Fibroblast of lung (primary cell): ENCODE results near the gene WIPF2.

Experiments
- EZH2 ChIP-seq: IDR thresholded peaks from 2 replicates; pipeline ENCODE4 v1.5.1; 2012; ENCODE audit warnings: low read length, control low read depth, mild to moderate bottlenecking; ENCODE audit errors: missing control alignments
- TF ChIP-seq, protein P1 (sequence below), 2 donors: IDR thresholded peaks in 1 of 2; conservative IDR thresholded peaks in 1 of 2; 1 replicate in 1 of 2; 2 replicates in 1 of 2; pipeline ENCODE4 v1.5.1; 2011 to 2012; ENCODE audit warnings: low read length in 2 of 2, control low read depth in 1 of 2, inconsistent platforms in 1 of 2, low read depth in 1 of 2, mild to moderate bottlenecking in 1 of 2

DNA sequence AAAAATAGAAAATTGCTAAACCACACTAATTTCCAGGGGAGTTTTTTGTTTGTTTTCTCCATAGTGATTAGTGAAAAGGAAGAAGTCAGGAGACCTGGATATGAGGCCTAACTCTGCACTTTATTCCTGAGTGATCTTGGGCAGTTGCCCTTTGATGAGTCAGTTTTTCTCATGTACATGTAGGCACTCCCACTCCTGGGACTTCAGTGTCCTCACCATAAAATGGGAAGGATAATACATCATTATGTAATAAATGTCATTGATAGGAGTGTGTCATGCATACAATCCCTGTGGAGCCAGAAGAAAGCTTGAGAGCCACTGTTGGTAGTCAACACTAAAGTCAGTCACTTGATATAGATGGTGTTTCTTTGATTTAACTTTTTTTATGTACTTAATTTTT is 32.5 kb downstream of the WIPF2 start:
- TF ChIP-seq, protein P1, sequence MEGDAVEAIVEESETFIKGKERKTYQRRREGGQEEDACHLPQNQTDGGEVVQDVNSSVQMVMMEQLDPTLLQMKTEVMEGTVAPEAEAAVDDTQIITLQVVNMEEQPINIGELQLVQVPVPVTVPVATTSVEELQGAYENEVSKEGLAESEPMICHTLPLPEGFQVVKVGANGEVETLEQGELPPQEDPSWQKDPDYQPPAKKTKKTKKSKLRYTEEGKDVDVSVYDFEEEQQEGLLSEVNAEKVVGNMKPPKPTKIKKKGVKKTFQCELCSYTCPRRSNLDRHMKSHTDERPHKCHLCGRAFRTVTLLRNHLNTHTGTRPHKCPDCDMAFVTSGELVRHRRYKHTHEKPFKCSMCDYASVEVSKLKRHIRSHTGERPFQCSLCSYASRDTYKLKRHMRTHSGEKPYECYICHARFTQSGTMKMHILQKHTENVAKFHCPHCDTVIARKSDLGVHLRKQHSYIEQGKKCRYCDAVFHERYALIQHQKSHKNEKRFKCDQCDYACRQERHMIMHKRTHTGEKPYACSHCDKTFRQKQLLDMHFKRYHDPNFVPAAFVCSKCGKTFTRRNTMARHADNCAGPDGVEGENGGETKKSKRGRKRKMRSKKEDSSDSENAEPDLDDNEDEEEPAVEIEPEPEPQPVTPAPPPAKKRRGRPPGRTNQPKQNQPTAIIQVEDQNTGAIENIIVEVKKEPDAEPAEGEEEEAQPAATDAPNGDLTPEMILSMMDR (conservative IDR thresholded peaks at IDR 0.05 in 1 of 2, IDR thresholded peaks at IDR 0.05 in 1 of 2; ENCODE audit: low read depth in 1 of 2, low read length in 2 of 2) = no peak
- TF ChIP-seq EZH2 = no peak
